NB4 (cell line): Measurements from ENCODE around the gene SH2B3.

Source experiments
- MYC ChIP-seq: IDR thresholded peaks from 2 replicates; pipeline ENCODE4 v1.6.1; 2011; ENCODE audit warnings: low read depth, low read length
- POLR2A ChIP-seq: IDR thresholded peaks from 2 replicates; pipeline ENCODE4 v1.6.1; 2011; ENCODE audit warnings: mild to moderate bottlenecking; ENCODE audit not compliant: insufficient read length; ENCODE audit errors: extremely low read depth
- TF ChIP-seq, protein P1 (sequence below): IDR thresholded peaks from one replicate; pipeline ENCODE4 v1.5.1; 2012; ENCODE audit warnings: low read depth, low read length
- TF ChIP-seq, protein P2 (sequence below): IDR thresholded peaks from 2 replicates; pipeline ENCODE4 v1.6.1; 2011; ENCODE audit warnings: low read depth, low read length

DNA sequence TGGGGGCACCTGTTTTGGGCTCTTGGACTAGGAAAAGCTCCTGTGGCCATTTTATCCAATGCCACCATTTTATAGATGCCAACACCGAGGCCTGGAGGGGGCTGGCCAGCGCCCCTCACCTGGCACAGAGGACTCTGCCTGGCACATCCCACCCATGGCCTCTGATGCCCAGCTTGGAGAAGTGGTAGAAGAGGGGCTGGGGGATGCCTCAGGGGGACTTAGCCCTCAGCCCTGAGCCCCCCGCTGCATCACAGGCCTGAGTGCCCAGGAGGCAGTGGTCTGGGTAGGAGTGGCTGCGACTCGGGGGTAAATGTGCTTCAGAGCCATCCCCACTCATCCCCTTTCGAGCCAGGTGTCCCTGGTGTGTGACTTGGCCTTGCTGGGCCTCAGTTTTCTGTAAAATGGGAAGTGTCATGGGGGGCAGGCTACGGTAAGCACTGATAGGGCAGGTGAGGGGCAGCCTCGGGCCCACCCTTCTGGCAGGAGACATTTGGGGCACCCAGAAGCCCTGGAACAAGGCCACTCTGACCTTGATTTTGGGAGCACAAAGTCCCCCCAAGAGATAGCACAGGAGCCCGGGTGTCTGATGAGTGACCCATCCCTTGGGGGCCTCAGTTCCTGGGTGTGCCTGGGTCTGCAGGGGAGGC lies 22.5 kb downstream of the SH2B3 start:
- TF ChIP-seq, protein P1, sequence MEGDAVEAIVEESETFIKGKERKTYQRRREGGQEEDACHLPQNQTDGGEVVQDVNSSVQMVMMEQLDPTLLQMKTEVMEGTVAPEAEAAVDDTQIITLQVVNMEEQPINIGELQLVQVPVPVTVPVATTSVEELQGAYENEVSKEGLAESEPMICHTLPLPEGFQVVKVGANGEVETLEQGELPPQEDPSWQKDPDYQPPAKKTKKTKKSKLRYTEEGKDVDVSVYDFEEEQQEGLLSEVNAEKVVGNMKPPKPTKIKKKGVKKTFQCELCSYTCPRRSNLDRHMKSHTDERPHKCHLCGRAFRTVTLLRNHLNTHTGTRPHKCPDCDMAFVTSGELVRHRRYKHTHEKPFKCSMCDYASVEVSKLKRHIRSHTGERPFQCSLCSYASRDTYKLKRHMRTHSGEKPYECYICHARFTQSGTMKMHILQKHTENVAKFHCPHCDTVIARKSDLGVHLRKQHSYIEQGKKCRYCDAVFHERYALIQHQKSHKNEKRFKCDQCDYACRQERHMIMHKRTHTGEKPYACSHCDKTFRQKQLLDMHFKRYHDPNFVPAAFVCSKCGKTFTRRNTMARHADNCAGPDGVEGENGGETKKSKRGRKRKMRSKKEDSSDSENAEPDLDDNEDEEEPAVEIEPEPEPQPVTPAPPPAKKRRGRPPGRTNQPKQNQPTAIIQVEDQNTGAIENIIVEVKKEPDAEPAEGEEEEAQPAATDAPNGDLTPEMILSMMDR = no peak
- no peak for TF ChIP-seq POLR2A
- TF ChIP-seq, protein P2, sequence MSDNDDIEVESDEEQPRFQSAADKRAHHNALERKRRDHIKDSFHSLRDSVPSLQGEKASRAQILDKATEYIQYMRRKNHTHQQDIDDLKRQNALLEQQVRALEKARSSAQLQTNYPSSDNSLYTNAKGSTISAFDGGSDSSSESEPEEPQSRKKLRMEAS = no peak
- TF ChIP-seq MYC = no peak
